Activated T-cell treated with anti-CD3 and anti-CD28 coated beads, Interleukin-2, amount 50 U/mL, for 4 hours (primary cell): ENCODE results near the gene TP73. TPM values are rescaled to one million over a fixed set of nuclear protein-coding genes. Genes with fewer than 3 reads are reported as not detected.
"Not testable (repeated sequence)": the region's sequence is repeated elsewhere in the genome, so short reads cannot be mapped to it uniquely, and the experiment has no call there.

Experiments
- ATAC-seq, 2 donors: fragments of 200-7000 bp; cut with Tn5 transposase; one replicate each; pipeline ENCODE4 v1.10.0; 2021
- DNase-seq: peaks from one replicate; pipeline ENCODE4 v3.0.0-alpha.2; 2020
- H3K27me3 Mint-ChIP-seq: one replicate; pipeline ENCODE4 v1.8.0; 2021; ENCODE audit warnings: low read depth, mixed read lengths
- H3K36me3 Mint-ChIP-seq: one replicate; pipeline ENCODE4 v1.8.0; 2022; ENCODE audit warnings: mixed read lengths; ENCODE audit not compliant: insufficient read depth
- H3K4me1 Mint-ChIP-seq: one replicate; pipeline ENCODE4 v1.8.0; 2021; ENCODE audit warnings: low read depth, mixed read lengths
- H3K4me3 Mint-ChIP-seq: one replicate; pipeline ENCODE4 v1.8.0; 2021; ENCODE audit warnings: mild to moderate bottlenecking, moderate library complexity, mixed read lengths
- H3K9me3 Mint-ChIP-seq: one replicate; pipeline ENCODE4 v1.8.0; 2021; ENCODE audit warnings: mixed read lengths
- total RNA-seq, 3 donors: library from RNA; stranded (reverse); gene quantifications; one replicate each; pipeline ENCODE4 v1.2.1, GENCODE V29; 2021

The TP73 gene
- total RNA-seq, 3 donors from 2014 or later: 0.05 to 0.16 (median 0.08) TPM

- peak within 1 kb of the TSS; percentile 72 for H3K4me3 Mint-ChIP-seq
- H3K9me3 Mint-ChIP-seq: no peaks in the 10 kb centered on the region
- peak; percentile 69 for DNase-seq
- peaks cover 6% of the 10 kb centered on the region for H3K4me1 Mint-ChIP-seq
- ATAC-seq: peak; percentile 80 to 82
- H3K27me3 Mint-ChIP-seq: peaks cover 17% of the 10 kb centered on the region
- H3K36me3 Mint-ChIP-seq: no peaks in the 10 kb centered on the region
Observed at GRCh38 chr1:3611170-3612019, 40.9 kb upstream of the TP73 start, which contains the start of gene MEGF6. MEGF6 (minus strand) TSS chr1:3611508; CDS start chr1:3611268, 240 bp downstream.

- Mint-ChIP-seq H3K36me3 (no peaks in the 10 kb centered on the region), H3K4me1 (peaks cover 6% of the 10 kb centered on the region), H3K4me3 (peak overlapping the region; percentile 72), H3K9me3 (no peaks in the 10 kb centered on the region), H3K27me3 (peaks cover 17% of the 10 kb centered on the region)
- no peak for ATAC-seq
- DNase-seq: no peak
Observed at GRCh38 chr1:3612123-3612522, 40.2 kb upstream of the TP73 start.

- H3K4me1 Mint-ChIP-seq: peaks cover 17% of the 10 kb centered on the region
- H3K27me3 Mint-ChIP-seq: peaks cover 4% of the 10 kb centered on the region
- H3K4me3 Mint-ChIP-seq: no peak overlapping the region
- H3K9me3 Mint-ChIP-seq: no peaks in the 10 kb centered on the region
- ATAC-seq (no peak), DNase-seq (no peak)
- no peaks in the 10 kb centered on the region for H3K36me3 Mint-ChIP-seq
Observed at GRCh38 chr1:3614755-3615742, 37.3 kb upstream of the TP73 start.

- Mint-ChIP-seq H3K27me3 (no peaks in the 10 kb centered on the region), H3K4me1 (peaks cover 19% of the 10 kb centered on the region), H3K4me3 (no peak overlapping the region), H3K36me3 (no peaks in the 10 kb centered on the region), H3K9me3 (no peaks in the 10 kb centered on the region)
- no peak for DNase-seq
- no peak for ATAC-seq
Observed at GRCh38 chr1:3616861-3617260, 35.5 kb upstream of the TP73 start.

GRCh38 chr1:3617806-3618345, 34.4 kb upstream of the TP73 start:
- no peaks in the 10 kb centered on the region for H3K9me3 Mint-ChIP-seq
- ATAC-seq (no peak), DNase-seq (no peak)
- H3K27me3 Mint-ChIP-seq: no peaks in the 10 kb centered on the region
- peaks cover 28% of the 10 kb centered on the region for H3K4me1 Mint-ChIP-seq
- H3K4me3 Mint-ChIP-seq: no peak overlapping the region
- H3K36me3 Mint-ChIP-seq: no peaks in the 10 kb centered on the region

GRCh38 chr1:3618531-3618880, 33.8 kb upstream of the TP73 start:
- Mint-ChIP-seq H3K4me3 (no peak overlapping the region), H3K36me3 (no peaks in the 10 kb centered on the region), H3K4me1 (peaks cover 34% of the 10 kb centered on the region), H3K9me3 (no peaks in the 10 kb centered on the region), H3K27me3 (no peaks in the 10 kb centered on the region)
- no peak for ATAC-seq
- no peak for DNase-seq

- peak; percentile 88 to 91 for ATAC-seq
- no peaks in the 10 kb centered on the region for H3K27me3 Mint-ChIP-seq
- H3K4me1 Mint-ChIP-seq: peaks cover 40% of the 10 kb centered on the region
- peak overlapping the region; percentile 34 for H3K4me3 Mint-ChIP-seq
- peak; percentile 69 for DNase-seq
- H3K9me3 Mint-ChIP-seq: no peaks in the 10 kb centered on the region
- no peaks in the 10 kb centered on the region for H3K36me3 Mint-ChIP-seq
Observed at GRCh38 chr1:3618881-3619671, 33.2 kb upstream of the TP73 start.

GRCh38 chr1:3620708-3621107, 31.6 kb upstream of the TP73 start:
- Mint-ChIP-seq H3K36me3 (no peaks in the 10 kb centered on the region), H3K4me1 (peaks cover 45% of the 10 kb centered on the region), H3K4me3 (no peak overlapping the region), H3K27me3 (no peaks in the 10 kb centered on the region), H3K9me3 (no peaks in the 10 kb centered on the region)
- DNase-seq (no peak), ATAC-seq (no peak)

GRCh38 chr1:3621151-3621671, 31.1 kb upstream of the TP73 start:
- DNase-seq, H3K36me3 Mint-ChIP-seq, H3K9me3 Mint-ChIP-seq, H3K27me3 Mint-ChIP-seq, ATAC-seq, H3K4me3 Mint-ChIP-seq: not testable (repeated sequence)
- H3K4me1 Mint-ChIP-seq: peaks cover 49% of the 10 kb centered on the region

- not testable (repeated sequence) for H3K27me3 Mint-ChIP-seq, ATAC-seq, H3K36me3 Mint-ChIP-seq, H3K4me3 Mint-ChIP-seq, DNase-seq, H3K9me3 Mint-ChIP-seq
- H3K4me1 Mint-ChIP-seq: peaks cover 50% of the 10 kb centered on the region
Observed at GRCh38 chr1:3622102-3622501, 30.2 kb upstream of the TP73 start.

GRCh38 chr1:3623441-3624199, 28.7 kb upstream of the TP73 start:
- Mint-ChIP-seq H3K9me3 (no peaks in the 10 kb centered on the region), H3K4me1 (peaks cover 50% of the 10 kb centered on the region), H3K27me3 (no peaks in the 10 kb centered on the region), H3K4me3 (peak overlapping the region; percentile 93), H3K36me3 (no peaks in the 10 kb centered on the region)
- DNase-seq: no peak
- ATAC-seq: no peak

- peak within 1 kb of the TSS; percentile 93 for H3K4me3 Mint-ChIP-seq
- peaks cover 2% of the 10 kb centered on the region for H3K36me3 Mint-ChIP-seq
- H3K4me1 Mint-ChIP-seq: peaks cover 43% of the 10 kb centered on the region
- DNase-seq (peak; percentile 98), ATAC-seq (peak; percentile 96)
- no peaks in the 10 kb centered on the region for H3K9me3 Mint-ChIP-seq
- H3K27me3 Mint-ChIP-seq: no peaks in the 10 kb centered on the region
Observed at GRCh38 chr1:3624200-3625136, 27.8 kb upstream of the TP73 start, which contains the start of gene TPRG1L. TPRG1L (plus strand) TSS chr1:3625015; CDS start chr1:3625073, 58 bp downstream.
